GM23338 (cell line): Measurements from ENCODE around the gene JAKMIP2. TPM values are rescaled to one million over a fixed set of nuclear protein-coding genes. Genes with fewer than 3 reads are reported as not detected.

Experiments used
- ATAC-seq: fragments of 200-7000 bp; cut with Tn5 transposase; 3 replicates; pipeline ENCODE4 v1.9.1; 2020
- DNase-seq: peaks from one replicate; pipeline ENCODE4 v3.0.0-alpha.2; 2015; ENCODE audit warnings: low spot score
- H2AFZ ChIP-seq: fragments of 200-600 bp; sonication (generic); 2 replicates; pipeline ENCODE4 v1.8.0; 2016; ENCODE audit warnings: antibody characterized with exemption, mild to moderate bottlenecking, moderate library complexity
- H3F3A ChIP-seq: fragments of 200-600 bp; sonication (generic); replicated peaks from 2 replicates; pipeline ENCODE4 v1.8.0; 2017; ENCODE audit warnings: antibody characterized with exemption, mixed run types, low read depth
- H3K27ac ChIP-seq: fragments of 200-600 bp; sonication (generic); 2 replicates; pipeline ENCODE4 v1.6.1; 2016; ENCODE audit warnings: low read depth
- H3K27me3 ChIP-seq: fragments of 200-600 bp; sonication (generic); 2 replicates; pipeline ENCODE4 v1.8.0; 2016; ENCODE audit warnings: mild to moderate bottlenecking, mixed run types, moderate library complexity; ENCODE audit not compliant: insufficient read depth
- H3K36me3 ChIP-seq: fragments of 200-600 bp; sonication (generic); 2 replicates; pipeline ENCODE4 v1.8.0; 2016; ENCODE audit warnings: mild to moderate bottlenecking; ENCODE audit not compliant: insufficient read depth
- H3K4me1 ChIP-seq: fragments of 200-600 bp; sonication (generic); 2 replicates; pipeline ENCODE4 v1.8.0; 2016; ENCODE audit warnings: mild to moderate bottlenecking, moderate library complexity; ENCODE audit not compliant: insufficient read depth
- H3K4me2 ChIP-seq: fragments of 200-600 bp; sonication (generic); 2 replicates; pipeline ENCODE4 v1.7.1; 2017; ENCODE audit warnings: mixed run types
- H3K4me3 ChIP-seq: fragments of 200-600 bp; sonication (generic); 2 replicates; pipeline ENCODE4 v1.6.1; 2016; ENCODE audit warnings: mixed run types
- H3K79me2 ChIP-seq: fragments of 200-600 bp; sonication (generic); replicated peaks from 2 replicates; pipeline ENCODE4 v1.8.0; 2017; ENCODE audit warnings: mild to moderate bottlenecking; ENCODE audit not compliant: insufficient read depth
- H3K9me2 ChIP-seq: fragments of 200-600 bp; sonication (generic); 2 replicates; pipeline ENCODE4 v1.8.0; 2017; ENCODE audit not compliant: insufficient read depth
- H4K20me1 ChIP-seq: fragments of 200-600 bp; sonication (generic); replicated peaks from 2 replicates; pipeline ENCODE4 v1.8.0; 2017; ENCODE audit warnings: mild to moderate bottlenecking; ENCODE audit not compliant: insufficient read depth
- H3K27ac Mint-ChIP-seq: 2 replicates; pipeline ENCODE4 v1.8.0; 2020; ENCODE audit warnings: inconsistent platforms, mild to moderate bottlenecking, moderate library complexity, mixed read lengths
- H3K27me3 Mint-ChIP-seq: 3 replicates; pipeline ENCODE4 v1.8.0; 2022; ENCODE audit warnings: low read depth, mild to moderate bottlenecking, moderate library complexity, mixed read lengths, inconsistent platforms; ENCODE audit not compliant: insufficient read depth, poor library complexity
- H3K36me3 Mint-ChIP-seq: 3 replicates; pipeline ENCODE4 v1.8.0; 2021; ENCODE audit warnings: low read depth, mild to moderate bottlenecking, inconsistent platforms, moderate library complexity, mixed read lengths
- H3K4me1 Mint-ChIP-seq: 3 replicates; pipeline ENCODE4 v1.8.0; 2020; ENCODE audit warnings: mild to moderate bottlenecking, inconsistent platforms, mixed read lengths
- H3K4me3 Mint-ChIP-seq: 3 replicates; pipeline ENCODE4 v1.8.0; 2021; ENCODE audit warnings: moderate library complexity, mild to moderate bottlenecking, inconsistent platforms, mixed read lengths
- H3K9me3 Mint-ChIP-seq: 3 replicates; pipeline ENCODE4 v1.8.0; 2020; ENCODE audit warnings: moderate library complexity, mild to moderate bottlenecking, inconsistent platforms, mixed read lengths
- CREB1 ChIP-seq: fragments of 250-450 bp; sonication (Bioruptor Pico); IDR thresholded peaks from 2 replicates; pipeline ENCODE4 v1.5.0; 2020; ENCODE audit warnings: low read depth, mild to moderate bottlenecking, moderate library complexity
- CTCF ChIP-seq, 2 experiments: fragments of 200-600 bp in 1 of 2; sonication (generic) in 1 of 2; conservative IDR thresholded peaks; 2 replicates each; pipeline versions ENCODE4 v1.5.1 to v1.6.1; 2016 to 2017; ENCODE audit warnings: antibody characterized with exemption in 2 of 2, low read depth in 2 of 2, mild to moderate bottlenecking in 2 of 2, moderate library complexity in 1 of 2
- EZH2 ChIP-seq: fragments of 200-600 bp; sonication (generic); IDR thresholded peaks from one replicate; pipeline ENCODE4 v1.8.0; 2017; ENCODE audit warnings: antibody characterized with exemption, mild to moderate bottlenecking, low read depth; ENCODE audit not compliant: unreplicated experiment
- REST ChIP-seq: IDR thresholded peaks from one replicate; pipeline ENCODE4 v1.6.1; 2018; ENCODE audit warnings: antibody characterized with exemption; ENCODE audit not compliant: unreplicated experiment
- STAT1 ChIP-seq: IDR thresholded peaks from one replicate; pipeline ENCODE4 v1.6.1; 2016; ENCODE audit warnings: antibody characterized with exemption; ENCODE audit not compliant: unreplicated experiment
- ZNF114 ChIP-seq: fragments of 250-450 bp; sonication (Bioruptor Pico); IDR thresholded peaks from 2 replicates; pipeline ENCODE4 v1.5.0; 2020; ENCODE audit warnings: mild to moderate bottlenecking, moderate library complexity
- ZNF331 ChIP-seq: fragments of 250-450 bp; sonication (Bioruptor Pico); IDR thresholded peaks from 2 replicates; pipeline ENCODE4 v1.5.0; 2020; ENCODE audit warnings: low read depth, mild to moderate bottlenecking, moderate library complexity
- polyA plus RNA-seq: library from polyadenylated mRNA; unstranded; fragments of >200 nt; fragmentation: Nextera tagmentation; extraction: Ambion mirVana; gene quantifications from 2 replicates; pipeline ENCODE4 v1.2.1, GENCODE V29; 2016
- total RNA-seq: library from RNA; depleted of rRNA; stranded (reverse); fragments of >200 nt; shearing (Covaris generic); gene quantifications from 2 replicates; pipeline ENCODE4 v1.2.3, GENCODE V29; 2014

The JAKMIP2 gene
- total and polyA plus RNA-seq, 2 experiments from 2014 or later = 20.5 to 27.2 TPM

- H3K27me3 ChIP-seq = no peaks in the 10 kb centered on the region
- no peaks in the 10 kb centered on the region for H3K36me3 ChIP-seq
- DNase-seq (no peak), ATAC-seq (no peak)
- H3K27ac ChIP-seq = no peak overlapping the region
- H3K9me2 ChIP-seq = no peaks in the 10 kb centered on the region
- H3F3A ChIP-seq = no peaks in the 10 kb centered on the region
- H3K27me3 Mint-ChIP-seq = peaks cover 2% of the 10 kb centered on the region
- no peak overlapping the region for H3K4me3 ChIP-seq
- no peak overlapping the region for H3K4me2 ChIP-seq
- TF ChIP-seq STAT1 = no peak
- peaks cover 50% of the 10 kb centered on the region for H3K4me1 ChIP-seq
- H3K79me2 ChIP-seq = peaks cover 46% of the 10 kb centered on the region
- peaks cover 36% of the 10 kb centered on the region for H3K4me1 Mint-ChIP-seq
- no peak overlapping the region for H3K4me3 Mint-ChIP-seq
- H3K9me3 Mint-ChIP-seq = no peaks in the 10 kb centered on the region
- peaks cover 3% of the 10 kb centered on the region; the same call in 1 of the 2 replicates for H4K20me1 ChIP-seq
- no peak overlapping the region for H3K27ac Mint-ChIP-seq
- H2AFZ ChIP-seq = no peak overlapping the region
- no peaks in the 10 kb centered on the region for H3K36me3 Mint-ChIP-seq
Measured at GRCh38 chr5:147754372-147755122, 28.0 kb downstream of the JAKMIP2 start.

- Mint-ChIP-seq H3K27me3 (peaks cover 2% of the 10 kb centered on the region), H3K27ac (no peak overlapping the region), H3K36me3 (no peaks in the 10 kb centered on the region), H3K4me1 (peaks cover 44% of the 10 kb centered on the region), H3K4me3 (no peak overlapping the region), H3K9me3 (no peaks in the 10 kb centered on the region)
- peaks cover 3% of the 10 kb centered on the region; the same call in 1 of the 2 replicates for H4K20me1 ChIP-seq
- H3K9me2 ChIP-seq = no peaks in the 10 kb centered on the region
- H3K4me3 ChIP-seq = no peak overlapping the region
- no peak overlapping the region for H3K27ac ChIP-seq
- no peak overlapping the region for H3K4me2 ChIP-seq
- peaks cover 43% of the 10 kb centered on the region for H3K79me2 ChIP-seq
- TF ChIP-seq REST (no peak), CREB1 (CRISPR knock-in tag) (no peak), EZH2 (no peak), CTCF (conservative IDR thresholded peaks at IDR 0.05; ENCODE audit: low read depth in 2 of 2) (no peak), ZNF331 (CRISPR knock-in tag) (no peak), ZNF114 (no peak)
- no peak for DNase-seq
- no peaks in the 10 kb centered on the region for H3K27me3 ChIP-seq
- no peak for ATAC-seq
- no peaks in the 10 kb centered on the region for H3F3A ChIP-seq
- no peaks in the 10 kb centered on the region for H3K36me3 ChIP-seq
- H3K4me1 ChIP-seq = peaks cover 52% of the 10 kb centered on the region
- no peak overlapping the region for H2AFZ ChIP-seq
Measured at GRCh38 chr5:147753765-147754164, 28.8 kb downstream of the JAKMIP2 start.
